CD4-positive, alpha-beta T cell treated with Interferon alpha-2 for 1 hour (primary cell): ENCODE data around the gene DKKL1.

Source experiments
- DNase-seq, 2 donors: peaks; one replicate each; pipeline ENCODE4 v3.0.0-alpha.2; 2020 to 2022

Gene DKKL1

GRCh38 chr19:49396738-49397505 is 33.2 kb downstream of the DKKL1 start:
- no peak for DNase-seq

GRCh38 chr19:49398001-49398615 is 34.4 kb downstream of the DKKL1 start:
- no peak for DNase-seq

- no peak for DNase-seq
These were observed 35.3 kb downstream of the DKKL1 start for GRCh38 chr19:49398931-49399330.

GRCh38 chr19:49400029-49400428 is 36.4 kb downstream of the DKKL1 start:
- DNase-seq = no peak

GRCh38 chr19:49403404-49404187 is 39.9 kb downstream of the DKKL1 start:
- DNase-seq = no peak

- no peak for DNase-seq
These were observed 43.4 kb downstream of the DKKL1 start for GRCh38 chr19:49407079-49407478.

- DNase-seq = no peak
These were observed 43.9 kb downstream of the DKKL1 start for GRCh38 chr19:49407482-49408015.

- no peak for DNase-seq
These were observed 45.3 kb downstream of the DKKL1 start for GRCh38 chr19:49408816-49409440.

GRCh38 chr19:49409441-49410029 is 45.9 kb downstream of the DKKL1 start:
- peak; percentile 37 to 45 for DNase-seq

- DNase-seq = no peak
These were observed 48.1 kb downstream of the DKKL1 start for GRCh38 chr19:49411681-49412326.

GRCh38 chr19:49413348-49413747 is 49.7 kb downstream of the DKKL1 start:
- DNase-seq = no peak

- DNase-seq = no peak
These were observed 50.6 kb downstream of the DKKL1 start for GRCh38 chr19:49414256-49414655.

- no peak for DNase-seq
These were observed 51.6 kb downstream of the DKKL1 start for GRCh38 chr19:49415102-49415809.

GRCh38 chr19:49415810-49416200 is 52.1 kb downstream of the DKKL1 start:
- no peak for DNase-seq

GRCh38 chr19:49417088-49417487 is 53.4 kb downstream of the DKKL1 start:
- DNase-seq = no peak

- no peak for DNase-seq
These were observed 54.8 kb downstream of the DKKL1 start for GRCh38 chr19:49418511-49418910.

- no peak for DNase-seq
These were observed 55.5 kb downstream of the DKKL1 start for GRCh38 chr19:49419173-49419572.

GRCh38 chr19:49420227-49420626 is 56.5 kb downstream of the DKKL1 start:
- no peak for DNase-seq

- DNase-seq = peak; percentile 28 to 44
These were observed 57.6 kb downstream of the DKKL1 start for GRCh38 chr19:49421039-49421877.

GRCh38 chr19:49421878-49422202 is 58.2 kb downstream of the DKKL1 start:
- DNase-seq = no peak
